ENCODE measurements around the gene PALM. TPM values are rescaled to one million over a fixed set of nuclear protein-coding genes. Genes with fewer than 3 reads are reported as not detected.
"Not testable (repeated sequence)": the region's sequence is repeated elsewhere in the genome, so short reads cannot be mapped to it uniquely, and the experiment has no call there.

PALM gene
- total RNA-seq, 1 experiment from 2014 or later = 0.83 TPM

GRCh38 chr19:695352-695949 lies 13.3 kb upstream of the PALM start, which contains the start of gene PRSS57:
Gene PRSS57 (minus strand): TSS chr19:695452. CDS start chr19:695430, 22 bp downstream.
- Mint-ChIP-seq H3K36me3 (ENCODE audit: insufficient read depth, unreplicated experiment) (no peaks in the 10 kb centered on the region), H3K27ac (ENCODE audit: unreplicated experiment) (no peak within 1 kb of the TSS), H3K27me3 (ENCODE audit: unreplicated experiment) (no peaks in the 10 kb centered on the region), H3K9me3 (ENCODE audit: low read depth, unreplicated experiment) (no peaks in the 10 kb centered on the region), H3K4me3 (ENCODE audit: low read depth, unreplicated experiment) (no peak within 1 kb of the TSS), H3K4me1 (ENCODE audit: low read depth, unreplicated experiment) (no peaks in the 10 kb centered on the region)
- no peak for TF ChIP-seq CTCF (IDR thresholded peaks at IDR 0.05; ENCODE audit: unreplicated experiment)
- intact Hi-C loops (cut with micrococcal nuclease; ENCODE audit: unreplicated experiment) = no loop called here
- no TSS peak for BruUV-seq (replicated peaks)
- CTCF ChIA-PET = no interaction called here
- DNase-seq = no peak

- intact Hi-C loops (cut with micrococcal nuclease; ENCODE audit: unreplicated experiment); H3K4me1 Mint-ChIP-seq (ENCODE audit: low read depth, unreplicated experiment); BruUV-seq (replicated peaks); H3K9me3 Mint-ChIP-seq (ENCODE audit: low read depth, unreplicated experiment); CTCF ChIA-PET; H3K27ac Mint-ChIP-seq (ENCODE audit: unreplicated experiment); H3K4me3 Mint-ChIP-seq (ENCODE audit: low read depth, unreplicated experiment); H3K36me3 Mint-ChIP-seq (ENCODE audit: insufficient read depth, unreplicated experiment); DNase-seq: not testable (repeated sequence)
- peaks cover 16% of the 10 kb centered on the region for H3K27me3 Mint-ChIP-seq (ENCODE audit: unreplicated experiment)
Measured at GRCh38 chr19:698529-698928, 10.2 kb upstream of the PALM start.

- BruUV-seq (replicated peaks); H3K4me3 Mint-ChIP-seq (ENCODE audit: low read depth, unreplicated experiment); H3K4me1 Mint-ChIP-seq (ENCODE audit: low read depth, unreplicated experiment); H3K36me3 Mint-ChIP-seq (ENCODE audit: insufficient read depth, unreplicated experiment); CTCF ChIA-PET; H3K9me3 Mint-ChIP-seq (ENCODE audit: low read depth, unreplicated experiment); DNase-seq; H3K27ac Mint-ChIP-seq (ENCODE audit: unreplicated experiment); intact Hi-C loops (cut with micrococcal nuclease; ENCODE audit: unreplicated experiment): not testable (repeated sequence)
- peaks cover 20% of the 10 kb centered on the region for H3K27me3 Mint-ChIP-seq (ENCODE audit: unreplicated experiment)
Measured at GRCh38 chr19:699885-700284, 8.8 kb upstream of the PALM start.

GRCh38 chr19:702847-703246 lies 5.9 kb upstream of the PALM start:
- intact Hi-C loops (cut with micrococcal nuclease; ENCODE audit: unreplicated experiment); H3K4me3 Mint-ChIP-seq (ENCODE audit: low read depth, unreplicated experiment); H3K9me3 Mint-ChIP-seq (ENCODE audit: low read depth, unreplicated experiment); DNase-seq; CTCF ChIA-PET; BruUV-seq (replicated peaks); H3K27ac Mint-ChIP-seq (ENCODE audit: unreplicated experiment); H3K4me1 Mint-ChIP-seq (ENCODE audit: low read depth, unreplicated experiment); H3K36me3 Mint-ChIP-seq (ENCODE audit: insufficient read depth, unreplicated experiment): not testable (repeated sequence)
- H3K27me3 Mint-ChIP-seq (ENCODE audit: unreplicated experiment) = peaks cover 26% of the 10 kb centered on the region

GRCh38 chr19:703329-703650 lies 5.4 kb upstream of the PALM start:
- TF ChIP-seq CTCF (IDR thresholded peaks at IDR 0.05; ENCODE audit: unreplicated experiment) = no peak
- Mint-ChIP-seq H3K36me3 (ENCODE audit: insufficient read depth, unreplicated experiment) (peaks cover 5% of the 10 kb centered on the region), H3K27ac (ENCODE audit: unreplicated experiment) (no peak overlapping the region), H3K4me1 (ENCODE audit: low read depth, unreplicated experiment) (no peaks in the 10 kb centered on the region), H3K27me3 (ENCODE audit: unreplicated experiment) (peaks cover 31% of the 10 kb centered on the region), H3K9me3 (ENCODE audit: low read depth, unreplicated experiment) (no peaks in the 10 kb centered on the region), H3K4me3 (ENCODE audit: low read depth, unreplicated experiment) (no peak overlapping the region)
- no peak for DNase-seq
- intact Hi-C loops (cut with micrococcal nuclease; ENCODE audit: unreplicated experiment) = no loop called here
- CTCF ChIA-PET = no interaction called here
- no TSS peak for BruUV-seq (replicated peaks)

GRCh38 chr19:703651-704446 lies 4.9 kb upstream of the PALM start:
- BruUV-seq (replicated peaks) = no TSS peak
- intact Hi-C loops (cut with micrococcal nuclease; ENCODE audit: unreplicated experiment) = no loop called here
- CTCF ChIA-PET = no interaction called here
- no peak overlapping the region for H3K4me3 Mint-ChIP-seq (ENCODE audit: low read depth, unreplicated experiment)
- TF ChIP-seq CTCF (IDR thresholded peaks at IDR 0.05; ENCODE audit: unreplicated experiment) = no peak
- no peaks in the 10 kb centered on the region for H3K4me1 Mint-ChIP-seq (ENCODE audit: low read depth, unreplicated experiment)
- peak; percentile 36 for DNase-seq
- peaks cover 32% of the 10 kb centered on the region for H3K27me3 Mint-ChIP-seq (ENCODE audit: unreplicated experiment)
- H3K9me3 Mint-ChIP-seq (ENCODE audit: low read depth, unreplicated experiment) = no peaks in the 10 kb centered on the region
- H3K27ac Mint-ChIP-seq (ENCODE audit: unreplicated experiment) = no peak overlapping the region
- H3K36me3 Mint-ChIP-seq (ENCODE audit: insufficient read depth, unreplicated experiment) = peaks cover 5% of the 10 kb centered on the region

Data from Calu3 (cell line).